ENCODE results near the gene CASP10.
A peak's percentile ranks its signal among the peaks of the same experiment; 100 is the strongest.

Gene CASP10

DNA sequence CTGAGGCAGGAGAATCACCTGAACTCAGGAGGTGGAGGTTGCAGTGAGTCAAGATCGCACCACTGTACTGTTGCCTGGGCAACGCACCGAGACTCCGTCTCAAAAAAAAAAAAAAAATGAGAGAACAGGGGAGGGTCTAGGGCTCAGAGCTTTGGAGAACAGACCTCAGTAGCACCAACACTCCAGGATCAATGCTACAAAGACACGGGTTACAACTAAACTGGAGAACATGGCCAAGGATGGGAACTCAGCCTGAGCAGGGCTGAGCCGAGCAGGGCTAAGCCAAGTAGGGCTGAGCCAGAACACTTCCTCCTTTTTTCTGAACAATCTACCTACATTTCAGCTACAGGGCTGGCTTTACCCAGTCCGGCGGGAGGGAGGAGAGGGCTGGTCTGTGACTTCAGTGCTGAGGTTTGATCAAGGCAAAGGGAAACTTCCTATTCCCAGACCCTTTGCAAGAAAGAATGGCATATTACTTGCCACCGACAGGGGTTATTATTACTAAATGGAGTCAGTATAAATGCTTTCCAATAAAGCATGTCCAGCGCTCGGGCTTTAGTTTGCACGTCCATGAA lies 74.5 kb downstream of the CASP10 start:
- DNase-seq (ENCODE audit: low read depth in 1 of 2, low spot score in 1 of 2) = no peak

DNA sequence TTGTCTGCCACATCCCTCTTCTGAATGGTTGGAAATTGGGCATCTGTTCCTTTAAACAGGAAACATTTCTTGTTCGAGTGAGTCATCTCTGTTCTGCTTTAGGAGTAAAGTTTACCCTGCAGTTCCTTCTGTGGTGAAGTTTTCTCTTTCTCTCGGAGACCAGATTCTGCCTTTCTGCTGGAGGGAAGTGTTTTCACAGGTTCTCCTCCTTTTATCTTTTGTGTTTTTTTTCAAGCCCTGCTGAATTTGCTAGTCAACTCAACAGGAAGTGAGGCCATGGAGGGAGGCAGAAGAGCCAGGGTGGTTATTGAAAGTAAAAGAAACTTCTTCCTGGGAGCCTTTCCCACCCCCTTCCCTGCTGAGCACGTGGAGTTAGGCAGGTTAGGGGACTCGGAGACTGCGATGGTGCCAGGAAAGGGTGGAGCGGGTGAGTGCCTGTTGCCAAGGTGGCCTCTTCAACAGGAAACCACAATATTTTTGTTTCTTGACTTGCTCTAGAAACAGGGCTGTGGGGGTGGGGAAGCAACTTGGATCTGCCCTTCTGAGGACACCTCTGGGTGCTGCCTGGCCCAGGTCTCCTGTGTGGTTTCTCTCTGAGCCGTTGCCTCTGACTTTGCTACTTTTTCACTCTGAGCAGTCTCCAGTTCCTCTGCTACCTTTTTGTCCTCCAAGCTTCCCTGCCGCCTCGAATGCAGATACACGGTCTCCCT lies 75.2 kb downstream of the CASP10 start:
- peak; percentile 52 to 86 for DNase-seq (ENCODE audit: low read depth in 1 of 2, low spot score in 1 of 2)

DNA sequence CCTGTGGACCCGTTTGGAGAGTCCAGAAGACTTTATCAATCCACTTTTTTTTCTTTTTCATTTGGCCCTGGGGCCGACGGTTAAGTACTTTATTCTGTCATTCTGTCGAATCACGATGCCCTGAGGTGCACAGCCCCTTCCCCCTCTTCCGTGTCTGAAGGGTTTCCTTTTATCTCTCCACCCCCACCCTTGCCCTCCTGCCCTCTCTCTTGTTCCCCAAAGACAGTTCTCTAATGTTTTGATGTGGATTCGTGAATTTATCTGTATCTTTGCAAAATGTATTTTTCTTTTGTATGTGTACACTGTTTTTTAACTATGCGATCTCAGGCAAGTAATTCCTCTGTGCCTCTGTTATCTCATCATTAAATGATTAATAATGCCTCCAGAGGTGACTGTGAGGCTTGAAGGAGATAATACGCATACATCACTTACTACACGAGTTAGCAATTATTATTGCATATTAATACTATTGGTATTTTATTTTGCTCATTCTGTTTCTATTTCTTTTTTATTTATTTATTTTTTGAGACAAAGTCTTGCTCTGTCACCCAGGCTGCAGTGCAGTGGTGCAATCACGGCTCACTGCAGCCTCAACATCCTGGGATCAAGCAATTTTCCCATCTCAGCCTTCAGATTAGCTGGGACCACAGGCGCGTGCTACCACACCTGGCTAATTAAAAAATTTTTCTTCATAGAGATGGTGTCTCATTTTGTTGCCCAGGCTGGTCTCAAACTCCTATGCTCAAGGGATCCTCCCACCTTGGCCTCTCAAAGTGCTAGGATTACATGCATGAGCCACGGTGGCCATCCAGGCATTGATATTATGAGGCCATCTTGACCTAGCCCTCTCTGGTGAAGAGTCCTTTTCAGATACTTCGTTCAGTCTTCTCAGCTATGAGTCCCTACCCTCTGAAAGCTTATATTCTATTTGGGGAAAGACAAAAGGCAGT lies 76.0 kb downstream of the CASP10 start:
- DNase-seq (ENCODE audit: low read depth in 1 of 2, low spot score in 1 of 2) = no peak

GRCh38 chr2:201260302-201260800 lies 77.4 kb downstream of the CASP10 start, which contains the start of gene CASP8:
Gene CASP8 (plus strand): TSS chr2:201260536. CDS start chr2:201266487, 5,951 bp downstream.
- DNase-seq (ENCODE audit: low read depth in 1 of 2, low spot score in 1 of 2) = peak in 1 of 2 donors; percentile 41

DNA sequence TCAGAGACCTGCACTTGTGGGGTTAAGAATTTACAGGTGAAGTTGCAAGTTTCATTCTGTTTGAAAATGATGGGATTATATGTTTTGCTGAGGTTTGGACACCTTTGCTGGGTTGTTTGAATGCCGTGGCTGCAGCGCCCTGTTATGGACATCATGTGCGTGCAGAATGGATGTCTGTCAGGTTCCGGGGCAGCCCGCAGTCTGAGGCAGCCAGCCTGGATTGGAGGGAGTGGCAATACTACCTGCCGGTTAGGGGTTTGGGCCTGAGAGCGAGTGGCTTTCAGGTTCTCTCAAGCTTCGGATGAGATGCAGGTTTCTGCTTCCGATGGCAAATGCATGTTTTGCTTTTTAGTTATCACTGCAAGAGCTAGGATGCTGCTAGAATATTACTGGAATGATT lies 78.5 kb downstream of the CASP10 start:
- peak in 1 of 2 donors; percentile 34 for DNase-seq (ENCODE audit: low read depth in 1 of 2, low spot score in 1 of 2)

DNA sequence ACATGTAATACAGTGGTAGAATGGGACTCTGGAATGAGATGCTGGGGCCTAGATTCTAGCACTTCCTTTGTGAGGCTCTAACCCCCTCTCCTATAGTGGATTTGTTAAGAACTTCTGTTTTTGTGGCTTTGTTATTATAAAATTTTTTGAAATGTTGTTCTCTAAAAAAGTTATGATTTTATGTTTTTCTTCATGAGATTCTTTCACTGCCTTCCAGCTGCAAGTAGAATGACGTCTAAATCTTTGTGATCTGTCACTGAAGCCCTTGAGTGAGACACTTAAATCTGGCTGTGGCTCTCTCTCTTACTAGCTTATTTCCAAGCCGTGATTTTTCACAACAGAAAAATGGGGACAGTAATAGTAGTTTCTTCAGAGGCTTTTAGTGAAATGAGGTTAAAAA lies 79.0 kb downstream of the CASP10 start:
- no peak for DNase-seq (ENCODE audit: low read depth in 1 of 2, low spot score in 1 of 2)

DNA sequence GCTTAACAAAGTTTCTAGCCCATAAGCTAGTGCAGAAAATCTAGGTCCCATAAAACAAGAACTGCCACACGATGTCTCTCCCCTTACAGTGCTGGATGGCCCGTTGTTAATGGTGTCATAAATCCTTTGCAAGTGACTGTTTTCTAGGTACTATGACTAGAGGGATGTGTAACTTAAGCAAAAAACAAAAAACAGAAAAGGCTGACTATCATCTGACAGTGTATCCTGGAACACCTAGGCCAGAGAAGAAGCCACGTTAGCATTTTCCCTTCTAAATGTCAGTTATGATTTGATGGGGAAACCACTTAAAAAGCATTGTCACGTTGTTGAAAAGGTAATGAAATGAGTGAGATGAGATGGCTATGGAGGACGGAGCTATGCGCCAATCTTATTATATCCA lies 79.8 kb downstream of the CASP10 start:
- no peak for DNase-seq (ENCODE audit: low read depth in 1 of 2, low spot score in 1 of 2)

GRCh38 chr2:201263779-201264178 lies 80.8 kb downstream of the CASP10 start:
- DNase-seq (ENCODE audit: low read depth in 1 of 2, low spot score in 1 of 2) = no peak

DNA sequence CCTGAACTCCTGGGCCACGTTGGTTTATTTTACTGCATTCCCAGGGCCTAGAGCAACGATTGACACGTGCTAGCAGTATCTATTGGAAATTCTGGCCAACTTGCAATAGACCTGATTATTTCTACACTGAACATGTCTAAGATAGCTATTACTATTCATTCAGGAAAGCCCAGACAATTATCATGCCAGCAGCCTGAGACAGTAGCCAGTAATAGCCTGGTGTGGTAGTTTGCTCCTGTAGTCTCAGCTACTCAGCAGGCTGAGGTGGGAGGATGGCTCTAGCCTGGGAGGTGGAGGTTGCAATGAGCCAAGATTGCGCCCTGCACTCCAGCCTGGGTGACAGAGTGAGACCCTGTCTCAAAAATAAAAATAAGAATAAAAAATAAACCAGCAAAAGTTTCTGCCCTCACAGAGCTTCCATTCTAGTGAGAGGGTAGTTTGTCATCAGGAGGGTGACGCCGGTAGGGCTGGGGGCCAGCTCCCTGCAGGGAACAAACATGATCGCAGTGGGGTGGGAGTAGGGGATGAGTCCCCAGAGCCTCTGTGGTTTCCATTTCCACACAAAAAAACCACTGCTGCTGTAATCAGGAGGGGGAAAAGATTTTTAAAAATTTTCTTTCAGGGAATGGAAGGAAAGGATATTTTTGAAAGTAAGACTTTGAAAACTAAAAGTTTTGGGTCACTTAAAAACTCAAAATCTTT lies 81.7 kb downstream of the CASP10 start:
- DNase-seq (ENCODE audit: low read depth in 1 of 2, low spot score in 1 of 2) = no peak

GRCh38 chr2:201266629-201267028 lies 83.7 kb downstream of the CASP10 start:
- no peak for DNase-seq (ENCODE audit: low read depth in 1 of 2, low spot score in 1 of 2)

- no peak for DNase-seq (ENCODE audit: low read depth in 1 of 2, low spot score in 1 of 2)
These were observed 84.5 kb downstream of the CASP10 start for GRCh38 chr2:201267278-201268030.

- no peak for DNase-seq (ENCODE audit: low read depth in 1 of 2, low spot score in 1 of 2)
These were observed 86.8 kb downstream of the CASP10 start for GRCh38 chr2:201269764-201270163.

GRCh38 chr2:201270293-201271001 lies 87.5 kb downstream of the CASP10 start:
- DNase-seq (ENCODE audit: low read depth in 1 of 2, low spot score in 1 of 2) = no peak

DNA sequence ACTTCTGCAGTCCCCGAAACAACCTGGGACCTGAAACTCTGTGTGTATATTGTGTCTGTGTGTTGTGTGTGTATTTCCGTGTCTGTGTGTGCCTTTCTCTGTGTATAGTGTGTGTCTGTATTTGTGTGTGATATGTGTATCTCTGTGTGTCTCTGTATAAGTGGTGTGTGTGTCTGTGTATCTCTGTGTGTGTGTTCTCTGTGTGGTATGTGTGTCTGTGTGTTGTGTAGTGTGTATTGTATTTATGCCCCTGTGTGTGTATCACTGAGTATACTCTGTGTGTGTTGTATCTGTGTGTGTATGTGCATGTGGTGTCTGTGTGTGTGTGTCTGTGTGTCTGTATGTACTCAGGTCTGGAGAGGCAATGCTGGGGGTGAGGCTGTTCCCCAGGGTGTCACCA lies 89.0 kb downstream of the CASP10 start:
- DNase-seq (ENCODE audit: low read depth in 1 of 2, low spot score in 1 of 2) = no peak

- no peak for DNase-seq (ENCODE audit: low read depth in 1 of 2, low spot score in 1 of 2)
These were observed 90.5 kb downstream of the CASP10 start for GRCh38 chr2:201273330-201273983.

DNA sequence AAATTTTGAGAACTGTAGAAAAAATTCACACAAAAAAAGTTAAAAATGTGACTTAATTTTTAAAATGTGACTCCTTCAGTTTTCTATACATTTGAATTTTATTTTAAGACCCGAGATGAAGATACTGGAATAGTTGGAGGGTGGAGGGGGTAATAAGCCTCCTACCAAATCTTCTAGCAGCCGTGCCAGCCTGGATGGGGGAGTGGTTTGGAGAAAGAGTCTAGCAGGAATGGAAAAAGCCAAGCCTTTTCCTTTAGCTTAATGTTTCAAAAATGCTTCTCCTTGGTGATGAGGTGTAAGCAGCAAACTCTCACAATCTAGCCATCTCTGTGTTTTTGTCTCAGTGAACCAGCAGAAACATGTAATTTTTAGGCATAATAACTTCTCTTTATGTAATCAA lies 92.1 kb downstream of the CASP10 start:
- no peak for DNase-seq (ENCODE audit: low read depth in 1 of 2, low spot score in 1 of 2)

DNA sequence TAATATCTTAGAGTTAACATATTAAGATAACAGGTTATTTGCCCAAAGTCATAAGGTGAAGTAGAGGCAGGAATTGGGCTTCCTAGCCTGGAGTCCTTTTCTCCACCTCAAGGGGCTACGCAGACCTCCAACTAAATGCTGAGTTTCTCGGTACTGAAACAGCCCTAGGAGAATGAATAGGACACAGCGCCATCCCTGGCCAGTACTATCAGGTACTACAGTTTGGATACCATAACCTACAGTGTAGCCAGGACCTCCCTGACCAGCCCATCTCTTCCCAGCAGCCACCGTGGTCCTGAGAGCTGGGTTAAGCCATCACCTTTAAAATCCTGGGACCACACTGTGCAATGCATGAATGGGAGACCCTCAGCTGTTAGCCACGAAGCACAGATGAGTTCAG lies 93.0 kb downstream of the CASP10 start:
- no peak for DNase-seq (ENCODE audit: low read depth in 1 of 2, low spot score in 1 of 2)

DNA sequence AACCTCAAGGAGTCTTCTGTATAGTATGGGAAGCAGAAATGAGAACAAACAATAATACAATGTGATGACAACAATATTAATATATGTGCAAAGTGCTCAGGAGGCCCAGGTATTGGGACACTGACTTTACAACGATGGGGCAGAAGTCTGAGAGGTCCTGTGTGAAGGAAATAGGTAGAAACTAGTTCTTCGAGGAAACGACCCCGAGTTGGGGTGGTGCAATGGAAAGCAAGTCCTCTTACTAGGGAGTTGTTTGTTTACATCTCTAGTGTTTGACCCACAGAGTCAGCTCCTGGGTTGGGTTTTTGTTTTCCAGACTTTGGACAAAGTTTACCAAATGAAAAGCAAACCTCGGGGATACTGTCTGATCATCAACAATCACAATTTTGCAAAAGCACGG lies 93.6 kb downstream of the CASP10 start:
- DNase-seq (ENCODE audit: low read depth in 1 of 2, low spot score in 1 of 2) = no peak
